Prostate gland (tissue), 2 donors: Measurements from ENCODE around the gene PSMB3.
A peak's percentile ranks its signal among the peaks of the same experiment; 100 is the strongest.

Experiments used
- POLR2A ChIP-seq: fragments of 450-650 bp; IDR thresholded peaks from one replicate; pipeline ENCODE4 v1.6.1; 2016; ENCODE audit warnings: antibody characterized with exemption, mild to moderate bottlenecking
- POLR2AphosphoS5 ChIP-seq: sonication (generic); formaldehyde crosslinking; IDR thresholded peaks from one replicate; pipeline ENCODE4 v1.6.1; 2017; ENCODE audit warnings: antibody characterized with exemption
- TF ChIP-seq, protein P1 (sequence below), 4 experiments: fragments of 200-600 bp in 2 of 4; fragments of 450-650 bp in 2 of 4; sonication (generic) in 2 of 4; IDR thresholded peaks; 1 replicate in 3 of 4; 2 replicates in 1 of 4; pipeline ENCODE4 v1.5.1; 2016 to 2019; ENCODE audit warnings: antibody characterized with exemption in 4 of 4, mild to moderate bottlenecking in 2 of 4, moderate library complexity in 2 of 4

DNA sequence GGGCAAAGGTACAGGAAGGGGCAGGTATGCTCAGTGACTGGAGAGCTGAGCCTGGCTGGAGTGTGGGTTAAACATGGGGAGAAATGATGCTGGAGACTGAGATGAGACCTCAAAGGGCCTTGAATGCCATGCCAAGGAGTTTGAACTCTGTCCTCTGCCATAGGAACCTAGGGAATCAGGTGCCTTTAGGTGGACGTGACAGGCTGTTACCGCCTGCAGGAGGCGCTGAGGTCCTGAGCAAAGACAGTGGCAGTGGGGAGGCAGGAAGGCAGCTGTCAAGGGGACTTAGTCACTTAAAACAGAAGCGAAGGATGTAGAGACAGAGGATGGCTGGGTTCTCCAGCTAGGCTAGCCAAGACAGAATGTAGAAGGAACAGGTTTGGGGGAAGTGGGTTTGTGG, 9.1 kb downstream of the PSMB3 start:
- TF ChIP-seq, protein P1, sequence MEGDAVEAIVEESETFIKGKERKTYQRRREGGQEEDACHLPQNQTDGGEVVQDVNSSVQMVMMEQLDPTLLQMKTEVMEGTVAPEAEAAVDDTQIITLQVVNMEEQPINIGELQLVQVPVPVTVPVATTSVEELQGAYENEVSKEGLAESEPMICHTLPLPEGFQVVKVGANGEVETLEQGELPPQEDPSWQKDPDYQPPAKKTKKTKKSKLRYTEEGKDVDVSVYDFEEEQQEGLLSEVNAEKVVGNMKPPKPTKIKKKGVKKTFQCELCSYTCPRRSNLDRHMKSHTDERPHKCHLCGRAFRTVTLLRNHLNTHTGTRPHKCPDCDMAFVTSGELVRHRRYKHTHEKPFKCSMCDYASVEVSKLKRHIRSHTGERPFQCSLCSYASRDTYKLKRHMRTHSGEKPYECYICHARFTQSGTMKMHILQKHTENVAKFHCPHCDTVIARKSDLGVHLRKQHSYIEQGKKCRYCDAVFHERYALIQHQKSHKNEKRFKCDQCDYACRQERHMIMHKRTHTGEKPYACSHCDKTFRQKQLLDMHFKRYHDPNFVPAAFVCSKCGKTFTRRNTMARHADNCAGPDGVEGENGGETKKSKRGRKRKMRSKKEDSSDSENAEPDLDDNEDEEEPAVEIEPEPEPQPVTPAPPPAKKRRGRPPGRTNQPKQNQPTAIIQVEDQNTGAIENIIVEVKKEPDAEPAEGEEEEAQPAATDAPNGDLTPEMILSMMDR (IDR thresholded peaks at IDR 0.05) = peak in 1 of 4 experiments; percentile 17
- no peak for TF ChIP-seq POLR2A
- TF ChIP-seq POLR2AphosphoS5 = no peak
